ENCODE results near the gene SLC6A8. TPM values are rescaled to one million over a fixed set of nuclear protein-coding genes. Genes with fewer than 3 reads are reported as not detected.
A peak's percentile ranks its signal among the peaks of the same experiment; 100 is the strongest.
"Not testable (repeated sequence)": the region's sequence is repeated elsewhere in the genome, so short reads cannot be mapped to it uniquely, and the experiment has no call there.

The SLC6A8 gene
- total RNA-seq, 1 donor from 2014 or later, result 4.6 TPM

DNA sequence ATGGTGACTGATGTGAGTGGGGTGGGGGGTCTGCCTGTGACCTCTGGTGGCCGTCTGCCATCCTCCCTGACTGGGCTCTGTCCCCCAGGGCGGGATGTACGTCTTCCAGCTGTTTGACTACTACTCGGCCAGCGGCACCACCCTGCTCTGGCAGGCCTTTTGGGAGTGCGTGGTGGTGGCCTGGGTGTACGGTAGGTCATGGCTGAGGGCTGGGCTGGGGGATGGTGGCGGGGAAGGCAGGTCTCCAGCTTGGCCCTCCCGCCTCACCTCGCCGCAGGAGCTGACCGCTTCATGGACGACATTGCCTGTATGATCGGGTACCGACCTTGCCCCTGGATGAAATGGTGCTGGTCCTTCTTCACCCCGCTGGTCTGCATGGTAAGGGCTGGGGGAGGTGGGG is 6.5 kb downstream of the SLC6A8 start:
- DNase-seq, result not testable (repeated sequence)

DNA sequence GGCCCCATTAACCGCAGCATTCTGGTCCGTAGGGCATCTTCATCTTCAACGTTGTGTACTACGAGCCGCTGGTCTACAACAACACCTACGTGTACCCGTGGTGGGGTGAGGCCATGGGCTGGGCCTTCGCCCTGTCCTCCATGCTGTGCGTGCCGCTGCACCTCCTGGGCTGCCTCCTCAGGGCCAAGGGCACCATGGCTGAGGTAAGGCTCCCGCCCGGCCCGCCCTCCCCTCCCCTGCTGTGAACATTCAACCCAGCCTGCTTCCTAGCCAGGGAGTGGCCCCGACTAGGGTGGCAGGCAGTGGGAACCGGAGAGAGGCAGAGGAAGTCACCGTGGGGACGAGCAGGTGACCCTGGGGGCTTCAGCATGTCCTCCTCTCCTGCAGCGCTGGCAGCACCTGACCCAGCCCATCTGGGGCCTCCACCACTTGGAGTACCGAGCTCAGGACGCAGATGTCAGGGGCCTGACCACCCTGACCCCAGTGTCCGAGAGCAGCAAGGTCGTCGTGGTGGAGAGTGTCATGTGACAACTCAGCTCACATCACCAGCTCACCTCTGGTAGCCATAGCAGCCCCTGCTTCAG is 7.1 kb downstream of the SLC6A8 start:
- no peak for DNase-seq

DNA sequence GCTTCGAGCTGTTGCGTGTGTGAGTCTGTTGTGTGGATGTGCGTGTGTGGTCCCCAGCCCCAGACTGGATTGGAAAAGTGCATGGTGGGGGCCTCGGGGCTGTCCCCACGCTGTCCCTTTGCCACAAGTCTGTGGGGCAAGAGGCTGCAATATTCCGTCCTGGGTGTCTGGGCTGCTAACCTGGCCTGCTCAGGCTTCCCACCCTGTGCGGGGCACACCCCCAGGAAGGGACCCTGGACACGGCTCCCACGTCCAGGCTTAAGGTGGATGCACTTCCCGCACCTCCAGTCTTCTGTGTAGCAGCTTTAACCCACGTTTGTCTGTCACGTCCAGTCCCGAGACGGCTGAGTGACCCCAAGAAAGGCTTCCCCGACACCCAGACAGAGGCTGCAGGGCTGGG is 8.4 kb downstream of the SLC6A8 start:
- no peak for DNase-seq

DNA sequence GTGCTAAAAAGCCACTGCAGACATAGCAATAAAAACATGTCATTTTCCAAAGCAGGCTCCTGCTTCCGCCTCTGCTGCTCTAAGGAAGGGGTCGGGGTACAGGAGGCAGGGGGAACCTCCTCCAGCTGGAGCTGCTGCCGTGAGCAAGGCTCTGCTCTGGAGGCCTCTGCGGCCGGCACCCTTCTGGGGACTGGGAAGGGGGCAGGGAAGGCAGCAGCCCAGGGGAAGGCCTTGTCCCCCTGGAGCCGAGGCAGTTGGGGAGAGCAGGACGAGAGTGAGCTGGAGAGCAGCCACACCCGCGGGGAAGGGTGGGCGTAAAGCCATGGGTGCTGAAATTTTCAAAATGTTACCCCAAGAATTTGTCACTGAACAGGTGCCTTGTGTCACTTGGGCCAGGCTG is 8.8 kb downstream of the SLC6A8 start:
- DNase-seq, result not testable (repeated sequence)

GRCh38 chrX:153696986-153697722 is 9.4 kb downstream of the SLC6A8 start:
- not testable (repeated sequence) for DNase-seq

- no peak for DNase-seq
These were observed 10.5 kb downstream of the SLC6A8 start for GRCh38 chrX:153697924-153698865.

DNA sequence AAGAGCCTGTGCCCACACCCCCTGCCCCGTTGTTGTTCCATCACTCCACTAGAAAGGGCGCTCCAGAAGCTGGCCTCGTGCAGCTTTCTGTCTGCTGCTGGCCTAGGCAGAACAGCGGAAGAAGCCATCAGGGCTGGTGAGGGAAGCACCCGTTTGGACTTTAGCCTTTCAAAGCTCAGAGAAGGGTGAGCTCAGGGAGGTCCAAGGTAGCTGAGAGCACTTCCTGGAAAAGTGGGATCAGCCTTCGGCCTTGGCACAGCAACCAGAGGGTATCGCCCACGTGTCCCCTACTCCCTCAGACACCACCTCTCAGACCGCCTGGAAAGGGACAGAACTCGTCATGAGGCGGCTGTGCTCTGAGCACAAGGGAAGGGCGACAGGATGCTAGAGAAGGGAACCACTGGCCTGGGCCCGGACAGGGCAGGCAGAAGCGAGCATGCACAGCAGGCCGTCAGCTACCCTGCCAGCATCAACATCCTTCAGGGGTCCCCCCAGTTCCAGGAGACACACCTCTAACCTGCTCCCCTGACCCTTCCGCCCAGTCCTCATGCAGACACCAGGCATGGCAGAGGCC is 11.6 kb downstream of the SLC6A8 start:
- DNase-seq, result not testable (repeated sequence)

DNA sequence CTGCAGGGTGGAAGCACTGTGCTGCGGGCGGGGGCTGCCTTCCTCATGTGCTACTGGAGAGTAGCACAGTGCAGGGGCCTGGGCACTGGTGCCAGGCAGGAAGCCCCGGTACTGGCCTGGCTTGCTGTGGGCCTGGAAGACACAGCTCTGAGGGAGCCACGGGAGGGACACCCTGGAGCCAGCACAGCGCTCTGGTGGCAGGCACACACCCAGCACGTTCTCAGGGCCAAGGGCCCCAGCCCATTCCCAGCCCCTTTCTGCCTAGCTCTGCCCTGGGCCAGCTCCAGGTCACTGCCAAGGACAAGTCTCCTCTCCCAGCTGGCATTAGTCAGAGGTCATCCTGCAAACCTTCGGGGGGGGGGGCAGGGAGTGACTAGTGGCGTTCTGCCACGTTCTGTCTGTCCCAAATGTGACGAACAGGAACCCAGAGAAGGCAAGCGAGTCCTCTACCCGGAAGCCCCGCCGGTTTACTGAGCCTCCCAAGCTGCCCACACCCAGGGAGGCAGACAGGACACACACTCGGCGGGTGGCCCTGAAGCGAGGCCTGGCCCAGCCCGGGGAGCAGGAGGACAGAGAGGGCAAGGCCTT is 12.2 kb downstream of the SLC6A8 start:
- not testable (repeated sequence) for DNase-seq

DNA sequence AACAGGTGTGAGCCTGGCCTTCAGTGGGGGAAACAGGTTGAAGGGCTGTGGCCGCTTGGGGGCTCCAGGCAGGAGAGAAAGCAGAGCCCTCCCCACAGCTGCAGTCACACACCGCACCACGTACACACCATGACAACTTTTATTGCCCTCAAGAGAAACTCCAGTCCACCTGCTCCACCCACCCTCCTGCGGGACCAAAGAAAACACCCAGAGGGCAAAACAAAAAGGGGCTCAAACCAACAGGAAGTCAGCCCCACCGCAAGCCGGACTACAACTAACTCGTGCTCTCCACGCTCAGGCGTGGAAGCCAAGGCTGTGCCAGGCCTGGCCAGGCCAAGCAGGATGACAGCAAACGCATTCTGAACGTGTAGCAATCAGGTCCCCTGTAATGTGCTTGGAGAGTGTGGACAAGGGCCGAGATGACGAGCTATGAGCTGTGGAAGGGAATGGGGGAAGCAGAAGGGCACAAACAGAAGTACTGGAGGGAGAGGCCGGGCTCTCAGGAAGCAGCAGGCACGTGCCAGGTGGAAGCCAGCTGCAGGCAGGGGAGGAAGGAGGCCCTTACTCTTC is 12.7 kb downstream of the SLC6A8 start:
- no peak for DNase-seq

GRCh38 chrX:153700967-153701366 is 13.2 kb downstream of the SLC6A8 start:
- no peak for DNase-seq

DNA sequence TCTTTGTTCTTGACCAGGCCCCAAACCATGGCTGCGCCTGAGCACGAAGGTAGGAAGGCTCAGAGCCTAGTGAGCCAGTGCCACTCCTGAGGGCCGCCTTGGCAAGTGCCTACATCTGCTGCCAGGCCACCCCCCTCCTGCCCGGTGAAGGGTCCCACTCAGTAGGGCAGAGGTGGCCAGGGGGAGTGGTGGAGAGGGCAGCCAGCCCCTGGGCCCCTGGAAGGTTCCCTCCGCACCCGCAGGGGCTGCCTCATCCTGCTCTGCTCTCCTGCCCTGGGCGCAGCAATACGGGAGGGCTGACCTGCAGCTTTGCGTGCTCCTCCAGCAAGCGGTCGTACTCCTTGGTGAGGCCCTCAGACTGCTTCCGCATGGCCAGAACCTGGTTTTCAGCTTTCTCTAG is 14.0 kb downstream of the SLC6A8 start:
- DNase-seq, result no peak

DNA sequence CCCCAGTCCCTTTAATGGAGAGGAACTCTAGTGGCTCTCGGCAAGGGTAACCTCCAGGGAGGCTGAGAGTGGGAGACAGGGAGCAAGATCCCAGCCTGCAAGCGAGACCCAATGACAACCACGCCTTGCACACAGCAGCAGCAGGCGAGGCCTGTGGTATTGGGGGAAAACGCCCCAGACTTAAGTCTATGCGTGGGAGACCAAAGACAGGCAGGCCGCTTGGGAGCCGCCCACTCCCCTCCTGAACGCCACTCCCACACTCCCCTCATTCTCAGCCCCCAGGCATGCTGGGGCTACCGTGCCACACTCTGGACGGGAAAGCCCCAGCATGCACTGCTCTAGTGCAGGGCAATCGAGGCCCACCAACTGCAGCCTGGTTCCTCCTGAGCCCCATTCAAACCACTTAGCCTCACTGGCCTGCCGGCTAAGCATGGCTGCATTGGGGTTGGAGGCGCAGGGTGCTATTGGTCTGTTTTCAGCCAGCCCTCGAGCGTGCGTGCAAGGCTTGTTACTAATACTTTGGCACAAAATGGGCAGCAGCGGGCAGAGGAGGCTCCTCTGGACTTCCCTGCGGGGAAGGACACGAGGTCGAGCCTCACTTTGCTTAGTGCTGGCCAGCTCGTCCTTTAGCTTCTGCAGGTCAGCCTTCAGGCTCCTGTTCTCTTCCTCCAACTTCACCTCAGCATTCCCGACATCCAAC is 14.8 kb downstream of the SLC6A8 start:
- no peak for DNase-seq

GRCh38 chrX:153703036-153703370 is 15.3 kb downstream of the SLC6A8 start:
- no peak for DNase-seq

- no peak for DNase-seq
These were observed 16.3 kb downstream of the SLC6A8 start for GRCh38 chrX:153704021-153704526.

DNA sequence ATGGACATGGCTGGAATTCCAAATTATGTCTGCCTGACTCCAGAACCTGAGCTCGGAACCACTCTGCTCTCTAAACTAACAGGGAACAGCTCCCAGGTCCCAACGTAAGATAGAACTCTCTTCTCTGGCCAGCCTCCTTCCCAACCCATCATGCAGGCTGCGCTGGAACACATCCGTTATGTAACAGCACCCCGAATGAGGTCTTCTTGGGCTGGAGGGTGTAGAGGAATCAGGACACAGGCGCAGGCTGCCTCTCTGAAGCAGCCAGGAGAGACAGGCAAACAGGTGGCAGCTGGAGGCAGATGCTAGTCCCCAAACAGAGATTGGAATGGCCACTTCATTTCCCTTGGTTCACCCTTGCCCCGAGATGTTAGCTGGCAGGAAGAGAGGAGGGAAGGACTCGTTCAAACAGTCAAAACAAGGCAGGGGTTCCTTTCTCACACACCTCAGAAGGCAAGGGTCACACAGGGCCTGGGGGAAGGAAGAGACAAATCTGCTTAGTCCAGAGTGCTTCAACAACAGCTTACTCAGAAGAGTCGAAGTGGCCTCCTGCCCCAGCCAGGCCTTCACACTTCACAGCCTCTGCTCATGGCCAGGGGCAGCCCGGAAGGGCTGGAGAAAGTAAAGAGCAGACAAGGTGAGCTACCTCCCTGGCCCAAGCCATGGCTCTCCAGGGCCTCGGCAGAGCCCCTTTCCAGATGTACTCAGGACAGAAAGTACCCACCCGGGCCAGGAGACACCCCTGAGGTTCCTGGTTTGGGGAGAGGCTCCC is 17.1 kb downstream of the SLC6A8 start:
- not testable (repeated sequence) for DNase-seq

DNA sequence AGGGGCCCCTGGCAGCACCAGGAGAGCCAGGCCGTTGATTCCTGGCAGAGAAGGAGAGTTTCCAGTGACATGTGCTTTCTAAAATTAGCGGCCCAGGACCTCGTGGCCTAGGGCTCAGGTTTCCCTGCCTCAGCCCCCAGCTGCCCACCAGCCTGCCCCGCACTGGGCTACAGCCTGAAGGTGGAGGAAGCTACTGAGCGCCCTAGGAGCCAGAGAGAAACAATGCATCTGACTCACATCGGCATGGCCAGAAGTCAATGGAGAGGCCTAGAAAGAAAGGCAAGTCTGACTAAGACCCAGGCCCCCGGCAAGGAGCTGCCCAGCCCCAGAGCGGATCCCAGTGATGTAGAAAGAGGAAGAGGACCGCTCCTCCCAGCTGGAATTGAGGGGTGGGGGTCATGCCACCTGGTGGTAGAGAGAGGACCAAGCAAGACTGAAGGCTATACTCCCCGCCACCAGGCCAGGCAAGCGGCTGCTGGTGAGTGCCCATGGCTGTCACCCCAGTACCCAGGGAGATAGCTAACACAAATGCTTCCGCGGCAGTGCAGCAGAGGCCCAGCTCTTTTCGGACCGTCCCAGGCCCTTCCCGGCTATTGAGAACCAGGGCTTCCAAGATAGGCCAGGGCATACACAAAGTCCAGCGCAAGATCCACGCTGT is 17.8 kb downstream of the SLC6A8 start:
- peak; percentile 68 for DNase-seq

GRCh38 chrX:153706799-153707198 is 19.1 kb downstream of the SLC6A8 start:
- DNase-seq, result no peak

GRCh38 chrX:153707406-153707805 is 19.7 kb downstream of the SLC6A8 start:
- DNase-seq, result no peak

GRCh38 chrX:153708415-153708814 is 20.7 kb downstream of the SLC6A8 start:
- DNase-seq, result peak; percentile 87
